IPS DF 6.9 (cell line): ENCODE results near the gene SYT14.
A peak's percentile ranks its signal among the peaks of the same experiment; 100 is the strongest.

Source experiments
- DNase-seq: peaks from one replicate; pipeline ENCODE4 v3.0.0-alpha.2; 2013; ENCODE audit warnings: low read depth, low spot score
- H3K27ac ChIP-seq: one replicate; pipeline ENCODE4 v1.5.1; 2013; ENCODE audit warnings: low read length, control low read depth
- H3K27me3 ChIP-seq: 2 replicates; pipeline ENCODE4 v1.6.1; 2013; ENCODE audit warnings: mild to moderate bottlenecking, low read length; ENCODE audit not compliant: control insufficient read depth, insufficient read depth
- H3K36me3 ChIP-seq: 2 replicates; pipeline ENCODE4 v1.6.1; 2013; ENCODE audit warnings: low read length; ENCODE audit not compliant: control insufficient read depth, insufficient read depth
- H3K4me1 ChIP-seq: 2 replicates; pipeline ENCODE4 v1.6.1; 2013; ENCODE audit warnings: low read length; ENCODE audit not compliant: control insufficient read depth, insufficient read depth
- H3K4me3 ChIP-seq: 2 replicates; pipeline ENCODE4 v1.5.1; 2013; ENCODE audit warnings: mild to moderate bottlenecking, low read length
- H3K9me3 ChIP-seq: 2 replicates; pipeline ENCODE4 v1.6.1; 2013; ENCODE audit warnings: low read length, inconsistent platforms; ENCODE audit not compliant: control insufficient read depth, insufficient read depth
- WGBS: extraction: QIAGEN DNeasy Blood & Tissue Kit; methylation state at CpG from one replicate; pipeline ENCODE4 v1.1.7; 2013; ENCODE audit warnings: mixed read lengths, missing lambda C conversion rate; ENCODE audit not compliant: insufficient read length, insufficient coverage; 5-methylcytosine and 5-hydroxymethylcytosine counted together

SYT14 gene

GRCh38 chr1:210125143-210125542, 187.1 kb downstream of the SYT14 start:
- DNase-seq, result no peak
- H3K4me3 ChIP-seq, result no peak overlapping the region

GRCh38 chr1:210129092-210129491, 191.1 kb downstream of the SYT14 start:
- H3K4me3 ChIP-seq, result no peak overlapping the region
- WGBS, result no CpG with 5 or more reads among the region's 4 CpGs

More at GRCh38 chr1:210125143-210125542, 187.1 kb downstream of the SYT14 start:
- no peaks in the 10 kb centered on the region for H3K36me3 ChIP-seq
- no peaks in the 10 kb centered on the region for H3K9me3 ChIP-seq
- no peak overlapping the region for H3K27ac ChIP-seq
- no CpG with 5 or more reads among the region's 4 CpGs for WGBS
- no peaks in the 10 kb centered on the region for H3K4me1 ChIP-seq
- H3K27me3 ChIP-seq, result no peaks in the 10 kb centered on the region

GRCh38 chr1:210129759-210130158, 191.7 kb downstream of the SYT14 start:
- no peaks in the 10 kb centered on the region for H3K36me3 ChIP-seq
- no peak overlapping the region for H3K27ac ChIP-seq
- WGBS, result no CpG with 5 or more reads among the region's 2 CpGs

More at GRCh38 chr1:210129092-210129491, 191.1 kb downstream of the SYT14 start:
- Histone ChIP-seq H3K9me3 (no peaks in the 10 kb centered on the region), H3K4me1 (no peaks in the 10 kb centered on the region), H3K27me3 (no peaks in the 10 kb centered on the region), H3K36me3 (no peaks in the 10 kb centered on the region), H3K27ac (no peak overlapping the region)
- DNase-seq, result no peak

GRCh38 chr1:210132582-210132981, 194.6 kb downstream of the SYT14 start:
- WGBS, result no CpG with 5 or more reads among the region's 3 CpGs
- Histone ChIP-seq H3K27me3 (no peaks in the 10 kb centered on the region), H3K9me3 (no peaks in the 10 kb centered on the region), H3K36me3 (no peaks in the 10 kb centered on the region), H3K4me3 (no peak overlapping the region), H3K27ac (no peak overlapping the region), H3K4me1 (no peaks in the 10 kb centered on the region)
- DNase-seq, result peak; percentile 18

More at GRCh38 chr1:210129759-210130158, 191.7 kb downstream of the SYT14 start:
- Histone ChIP-seq H3K4me3 (no peak overlapping the region), H3K4me1 (no peaks in the 10 kb centered on the region), H3K9me3 (no peaks in the 10 kb centered on the region), H3K27me3 (no peaks in the 10 kb centered on the region)
- DNase-seq, result no peak

GRCh38 chr1:210143465-210144062, 205.5 kb downstream of the SYT14 start:
- no peaks in the 10 kb centered on the region for H3K4me1 ChIP-seq
- no peaks in the 10 kb centered on the region for H3K36me3 ChIP-seq
- H3K9me3 ChIP-seq, result no peaks in the 10 kb centered on the region; the same call in 1 of the 2 replicates
- no peak overlapping the region for H3K4me3 ChIP-seq
- no peak for DNase-seq
- no CpG with 5 or more reads among the region's 4 CpGs for WGBS
- no peaks in the 10 kb centered on the region for H3K27me3 ChIP-seq
- no peak overlapping the region for H3K27ac ChIP-seq

- WGBS, result no CpG with 5 or more reads among the region's 3 CpGs
- no peak overlapping the region for H3K27ac ChIP-seq
- H3K4me3 ChIP-seq, result no peak overlapping the region
- no peaks in the 10 kb centered on the region for H3K27me3 ChIP-seq
- no peaks in the 10 kb centered on the region; the same call in 1 of the 2 replicates for H3K9me3 ChIP-seq
- H3K4me1 ChIP-seq, result no peaks in the 10 kb centered on the region
- no peak for DNase-seq
- no peaks in the 10 kb centered on the region for H3K36me3 ChIP-seq
Measured at GRCh38 chr1:210144736-210145135, 206.7 kb downstream of the SYT14 start.

GRCh38 chr1:210151052-210151672, 213.1 kb downstream of the SYT14 start:
- Histone ChIP-seq H3K4me1 (no peaks in the 10 kb centered on the region), H3K36me3 (no peaks in the 10 kb centered on the region), H3K4me3 (no peak overlapping the region), H3K27me3 (no peaks in the 10 kb centered on the region), H3K27ac (no peak overlapping the region), H3K9me3 (no peaks in the 10 kb centered on the region)
- no CpG with 5 or more reads among the region's 3 CpGs for WGBS
- DNase-seq, result no peak

- no peaks in the 10 kb centered on the region for H3K27me3 ChIP-seq
- no peak overlapping the region for H3K4me3 ChIP-seq
- no peaks in the 10 kb centered on the region for H3K4me1 ChIP-seq
- WGBS, result no CpG with 5 or more reads among the region's 2 CpGs
- no peaks in the 10 kb centered on the region for H3K9me3 ChIP-seq
- H3K36me3 ChIP-seq, result no peaks in the 10 kb centered on the region
- DNase-seq, result no peak
- no peak overlapping the region for H3K27ac ChIP-seq
Measured at GRCh38 chr1:210159211-210159610, 221.2 kb downstream of the SYT14 start.

- H3K9me3 ChIP-seq, result no peaks in the 10 kb centered on the region
- WGBS, result no CpG with 5 or more reads among the region's 7 CpGs
- H3K27ac ChIP-seq, result no peak overlapping the region
- no peak for DNase-seq
- no peak overlapping the region for H3K4me3 ChIP-seq
- H3K27me3 ChIP-seq, result no peaks in the 10 kb centered on the region
- H3K4me1 ChIP-seq, result no peaks in the 10 kb centered on the region
- H3K36me3 ChIP-seq, result no peaks in the 10 kb centered on the region
Measured at GRCh38 chr1:210170220-210170619, 232.2 kb downstream of the SYT14 start.

GRCh38 chr1:210174133-210174532, 236.1 kb downstream of the SYT14 start:
- H3K36me3 ChIP-seq, result no peaks in the 10 kb centered on the region
- H3K27ac ChIP-seq, result no peak overlapping the region
- no CpG with 5 or more reads among the region's 8 CpGs for WGBS
- no peak for DNase-seq
- H3K4me3 ChIP-seq, result no peak overlapping the region
- no peaks in the 10 kb centered on the region for H3K27me3 ChIP-seq
- no peaks in the 10 kb centered on the region for H3K9me3 ChIP-seq
- no peaks in the 10 kb centered on the region for H3K4me1 ChIP-seq

- Histone ChIP-seq H3K27me3 (no peaks in the 10 kb centered on the region), H3K9me3 (no peaks in the 10 kb centered on the region), H3K4me1 (no peaks in the 10 kb centered on the region), H3K4me3 (no peak overlapping the region), H3K27ac (no peak overlapping the region), H3K36me3 (no peaks in the 10 kb centered on the region)
- no peak for DNase-seq
- no CpG with 5 or more reads among the region's 2 CpGs for WGBS
Measured at GRCh38 chr1:210185063-210185462, 247.0 kb downstream of the SYT14 start.
